Fibroblast of lung (primary cell): ENCODE data around the gene SCMH1. TPM values are rescaled to one million over a fixed set of nuclear protein-coding genes. Genes with fewer than 3 reads are reported as not detected.
A peak's percentile ranks its signal among the peaks of the same experiment; 100 is the strongest.

Source experiments
- DNase-seq, 2 donors: peaks; one replicate each; pipeline versions ENCODE4 v3.0.0 to v3.0.0-alpha.2; 2010; ENCODE audit warnings: low read depth in 2 of 2
- H2AFZ ChIP-seq: 2 replicates; pipeline ENCODE4 v1.5.1; 2012; ENCODE audit warnings: low read length, control low read depth, inconsistent platforms
- H3K27ac ChIP-seq: 2 replicates; pipeline ENCODE4 v1.5.1; 2011; ENCODE audit warnings: low read length, control low read depth; ENCODE audit not compliant: insufficient read depth
- H3K27me3 ChIP-seq: 2 replicates; pipeline ENCODE4 v1.5.1; 2011; ENCODE audit warnings: mild to moderate bottlenecking, low read length; ENCODE audit not compliant: control insufficient read depth, insufficient read depth
- H3K36me3 ChIP-seq: 2 replicates; pipeline ENCODE4 v1.5.1; 2011; ENCODE audit warnings: low read length; ENCODE audit not compliant: control insufficient read depth, insufficient read depth
- H3K4me1 ChIP-seq: 2 replicates; pipeline ENCODE4 v1.5.1; 2011; ENCODE audit warnings: low read length; ENCODE audit not compliant: control insufficient read depth, insufficient read depth; ENCODE audit errors: extremely low read depth
- H3K4me2 ChIP-seq: 2 replicates; pipeline ENCODE4 v1.5.1; 2011; ENCODE audit warnings: low read length, control low read depth; ENCODE audit not compliant: insufficient read depth; ENCODE audit errors: extremely low read depth
- H3K4me3 ChIP-seq, 4 experiments: fragments of 200-600 bp in 1 of 4; sonication (generic) in 1 of 4; replicated peaks in 1 of 4; 2 replicates each; pipeline ENCODE4 v1.5.1; 2011 to 2016; ENCODE audit warnings: low read length in 4 of 4, low read depth in 3 of 4, mild to moderate bottlenecking in 3 of 4, control low read depth in 2 of 4, inconsistent platforms in 1 of 4, mixed read lengths in 1 of 4; ENCODE audit not compliant: insufficient read depth in 1 of 4; ENCODE audit errors: control extremely low read depth in 1 of 4
- H3K79me2 ChIP-seq: 2 replicates; pipeline ENCODE4 v1.5.1; 2012; ENCODE audit warnings: mild to moderate bottlenecking, low read length, inconsistent platforms; ENCODE audit not compliant: control insufficient read depth, insufficient read depth
- H3K9ac ChIP-seq: 2 replicates; pipeline ENCODE4 v1.5.1; 2011; ENCODE audit warnings: mild to moderate bottlenecking, low read length, control low read depth; ENCODE audit not compliant: insufficient read depth
- H3K9me3 ChIP-seq: 2 replicates; pipeline ENCODE4 v1.5.1; 2012; ENCODE audit warnings: low read depth, low read length; ENCODE audit not compliant: control insufficient read depth, insufficient read depth
- H4K20me1 ChIP-seq: 2 replicates; pipeline ENCODE4 v1.5.1; 2011; ENCODE audit warnings: low read length; ENCODE audit not compliant: control insufficient read depth, insufficient read depth; ENCODE audit errors: extremely low read depth
- CTCF ChIP-seq, 2 donors: IDR thresholded peaks in 1 of 2; conservative IDR thresholded peaks in 1 of 2; 1 replicate in 1 of 2; 2 replicates in 1 of 2; pipeline ENCODE4 v1.5.1; 2011 to 2012; ENCODE audit warnings: low read length in 2 of 2, control low read depth in 1 of 2, inconsistent platforms in 1 of 2, low read depth in 1 of 2, mild to moderate bottlenecking in 1 of 2
- EZH2 ChIP-seq: IDR thresholded peaks from 2 replicates; pipeline ENCODE4 v1.5.1; 2012; ENCODE audit warnings: low read length, control low read depth, mild to moderate bottlenecking; ENCODE audit errors: missing control alignments
- polyA plus RNA-seq, 2 donors: library from polyadenylated mRNA; depleted of rRNA in 1 of 2; stranded (reverse) in 1 of 2; unstranded in 1 of 2; fragments of >200 nt; gene quantifications; 2 replicates each; pipeline ENCODE4 v1.2.1, GENCODE V29; 2011 to 2012; ENCODE audit warnings: missing spikeins in 1 of 2
- total RNA-seq: library from RNA; depleted of rRNA; stranded (reverse); fragments of >200 nt; gene quantifications from 2 replicates; pipeline ENCODE4 v1.2.1, GENCODE V29; 2014

SCMH1 gene
- total and polyA plus RNA-seq, 2 donors (not counting 1 experiment from before 2014, with no cell fraction given), result 20.8 to 24.8 TPM

GRCh38 chr1:40981691-40982448 is 260.2 kb downstream of the SCMH1 start:
- H3K4me1 ChIP-seq, result peaks cover 14% of the 10 kb centered on the region
- H3K27me3 ChIP-seq, result no peaks in the 10 kb centered on the region
- H2AFZ ChIP-seq, result no peak overlapping the region
- peak overlapping the region; percentile 36 for H3K27ac ChIP-seq
- peak; percentile 44 to 50 for DNase-seq
- TF ChIP-seq EZH2 (no peak), CTCF (conservative IDR thresholded peaks at IDR 0.05 in 1 of 2, IDR thresholded peaks at IDR 0.05 in 1 of 2; ENCODE audit: low read depth in 1 of 2, low read length in 2 of 2) (no peak)
- peak overlapping the region; percentile 98 for H3K4me2 ChIP-seq
- no peaks in the 10 kb centered on the region for H3K9me3 ChIP-seq
- peak overlapping the region; percentile 25 to 83 (median 66) for H3K4me3 ChIP-seq
- peaks cover 6% of the 10 kb centered on the region for H3K36me3 ChIP-seq
- no peaks in the 10 kb centered on the region for H4K20me1 ChIP-seq
- H3K9ac ChIP-seq, result no peak overlapping the region
- H3K79me2 ChIP-seq, result peaks cover 43% of the 10 kb centered on the region

GRCh38 chr1:40980453-40981121 is 261.5 kb downstream of the SCMH1 start:
- DNase-seq, result peak in 1 of 2 donors; percentile 35

More at GRCh38 chr1:40980453-40981121, 261.5 kb downstream of the SCMH1 start:
- no peak overlapping the region for H2AFZ ChIP-seq
- H4K20me1 ChIP-seq, result no peaks in the 10 kb centered on the region
- H3K27ac ChIP-seq, result peak overlapping the region; percentile 75
- H3K4me1 ChIP-seq, result peaks cover 14% of the 10 kb centered on the region
- H3K9me3 ChIP-seq, result no peaks in the 10 kb centered on the region
- peak overlapping the region; percentile 98 for H3K4me2 ChIP-seq
- peaks cover 41% of the 10 kb centered on the region for H3K79me2 ChIP-seq
- H3K9ac ChIP-seq, result peak overlapping the region; percentile 82
- no peaks in the 10 kb centered on the region for H3K36me3 ChIP-seq
- TF ChIP-seq CTCF (conservative IDR thresholded peaks at IDR 0.05 in 1 of 2, IDR thresholded peaks at IDR 0.05 in 1 of 2; ENCODE audit: low read depth in 1 of 2, low read length in 2 of 2), result no peak
- TF ChIP-seq EZH2, result no peak
- H3K4me3 ChIP-seq, result peak overlapping the region; percentile 55 to 83 (median 66)
- H3K27me3 ChIP-seq, result no peaks in the 10 kb centered on the region
